B cell (primary cell): ENCODE results near the gene CD93. TPM values are rescaled to one million over a fixed set of nuclear protein-coding genes. Genes with fewer than 3 reads are reported as not detected.

Source experiments
- ATAC-seq: fragments of 200-7000 bp; cut with Tn5 transposase; one replicate; pipeline ENCODE4 v1.10.0; 2021; ENCODE audit warnings: low read depth, mild to moderate bottlenecking, moderate number of reproducible peaks, moderate library complexity
- CTCF ChIA-PET: fragments of 350-600 bp; sonication (Branson Sonifier 250); formaldehyde crosslinking; loops from one replicate; lab custom pipeline; 2021; ENCODE audit warnings: antibody characterized with exemption, inconsistent platforms; lab: Charles Lee
- POLR2A ChIA-PET: fragments of 350-600 bp; sonication (Branson Sonifier 250); formaldehyde crosslinking; loops from one replicate; lab custom pipeline; 2021; ENCODE audit warnings: antibody characterized with exemption; lab: Charles Lee
- DNase-seq: peaks from one replicate; pipeline ENCODE4 v3.0.0; 2013
- H2AFZ ChIP-seq: 2 replicates; pipeline ENCODE4 v1.6.1; 2012; ENCODE audit warnings: mild to moderate bottlenecking, low read depth, low read length; ENCODE audit not compliant: insufficient read depth, poor library complexity, severe bottlenecking
- H3K27ac ChIP-seq, 2 donors: 1 replicate in 1 of 2; 2 replicates in 1 of 2; pipeline ENCODE4 v1.5.1; 2012 to 2013; ENCODE audit warnings: low read length in 2 of 2, mild to moderate bottlenecking in 2 of 2, moderate library complexity in 1 of 2
- H3K27me3 ChIP-seq, 4 experiments: fragments of 200-600 bp in 1 of 4; sonication (generic) in 1 of 4; replicated peaks in 1 of 4; 1 replicate in 2 of 4; 2 replicates in 2 of 4; pipeline versions ENCODE4 v1.6.1 to v1.7.0; 2013 to 2016; ENCODE audit warnings: low read length in 3 of 4, mild to moderate bottlenecking in 2 of 4, mixed read lengths in 1 of 4, moderate library complexity in 1 of 4; ENCODE audit not compliant: insufficient read depth in 4 of 4, control insufficient read depth in 3 of 4; ENCODE audit errors: control extremely low read depth in 1 of 4
- H3K36me3 ChIP-seq, 2 experiments: replicated peaks in 1 of 2; 1 replicate in 1 of 2; 2 replicates in 1 of 2; pipeline versions ENCODE4 v1.6.1 to v1.7.1; 2013; ENCODE audit warnings: low read length in 1 of 2; ENCODE audit not compliant: insufficient read depth in 2 of 2, control insufficient read depth in 1 of 2; ENCODE audit errors: control extremely low read depth in 1 of 2, extremely low read depth in 1 of 2
- H3K4me1 ChIP-seq, 2 donors: fragments of 200-600 bp in 1 of 2; sonication (generic) in 1 of 2; 1 replicate in 1 of 2; 2 replicates in 1 of 2; pipeline versions ENCODE4 v1.5.1 to v1.6.1; 2013 to 2017; ENCODE audit warnings: low read length in 2 of 2; ENCODE audit not compliant: control insufficient read depth in 2 of 2, insufficient read depth in 2 of 2
- H3K4me2 ChIP-seq: replicated peaks from 2 replicates; pipeline ENCODE3; 2012; ENCODE audit warnings: mild to moderate bottlenecking, low read depth, low read length; ENCODE audit not compliant: poor library complexity, severe bottlenecking
- H3K4me3 ChIP-seq, 5 experiments: fragments of 200-600 bp in 1 of 5; sonication (generic) in 1 of 5; 1 replicate in 3 of 5; 2 replicates in 2 of 5; pipeline versions ENCODE4 v1.5.1 to v1.7.0; 2011 to 2016; ENCODE audit warnings: low read length in 4 of 5, mild to moderate bottlenecking in 4 of 5, low read depth in 2 of 5, control low read depth in 1 of 5, moderate library complexity in 1 of 5; ENCODE audit not compliant: insufficient read depth in 1 of 5; ENCODE audit errors: control extremely low read depth in 1 of 5, extremely low read depth in 1 of 5
- H3K79me2 ChIP-seq: fragments of 200-600 bp; sonication (generic); one replicate; pipeline ENCODE4 v1.6.0; 2016; ENCODE audit warnings: low read length; ENCODE audit not compliant: control insufficient read depth, insufficient read depth
- H3K9ac ChIP-seq: fragments of 200-600 bp; sonication (generic); 2 replicates; pipeline ENCODE4 v1.6.1; 2017; ENCODE audit warnings: mild to moderate bottlenecking, low read length, moderate library complexity
- H3K9me3 ChIP-seq, 3 donors: one replicate each; pipeline versions ENCODE4 v1.6.1 to v1.7.1; 2013; ENCODE audit warnings: low read length in 2 of 3; ENCODE audit not compliant: control insufficient read depth in 2 of 3, insufficient read depth in 1 of 3; ENCODE audit errors: control extremely low read depth in 1 of 3
- H4K20me1 ChIP-seq: 2 replicates; pipeline ENCODE4 v1.6.0; 2012; ENCODE audit warnings: mild to moderate bottlenecking, low read length; ENCODE audit not compliant: insufficient read depth, control insufficient read depth, poor library complexity, severe bottlenecking
- H3K27ac Mint-ChIP-seq: one replicate; pipeline ENCODE4 v1.8.0; 2021; ENCODE audit warnings: mixed read lengths
- H3K27me3 Mint-ChIP-seq: one replicate; pipeline ENCODE4 v1.8.0; 2021; ENCODE audit warnings: mixed read lengths
- H3K4me1 Mint-ChIP-seq: one replicate; pipeline ENCODE4 v1.8.0; 2021; ENCODE audit warnings: mixed read lengths
- H3K4me3 Mint-ChIP-seq: one replicate; pipeline ENCODE4 v1.8.0; 2021; ENCODE audit warnings: mixed read lengths
- H3K9me3 Mint-ChIP-seq: one replicate; pipeline ENCODE4 v1.8.0; 2022; ENCODE audit warnings: mixed read lengths; ENCODE audit not compliant: insufficient read depth
- EZH2 ChIP-seq: IDR thresholded peaks from 2 replicates; pipeline ENCODE4 v1.6.1; 2012; ENCODE audit warnings: borderline replicate concordance, low read depth, mild to moderate bottlenecking, moderate library complexity, low read length; ENCODE audit not compliant: insufficient read depth, poor library complexity, severe bottlenecking
- WGBS: methylation state at CpG from one replicate; pipeline ENCODE4 v1.1.5; 2013; ENCODE audit warnings: missing lambda C conversion rate; ENCODE audit not compliant: insufficient coverage; 5-methylcytosine and 5-hydroxymethylcytosine counted together
- intact Hi-C: fragments of 100-400 bp; cut with micrococcal nuclease; formaldehyde crosslinking; loops from one replicate; pipeline ENCODE4 v1.10.0; 2022
- polyA plus RNA-seq: library from polyadenylated mRNA; depleted of rRNA; stranded (reverse); fragments of >200 nt; gene quantifications from 2 replicates; pipeline ENCODE4 v1.2.3, GENCODE V29; 2012
- total RNA-seq, 2 donors: library from RNA; stranded (reverse); fragments of 120-200 nt in 1 of 2; gene quantifications; 1 replicate in 1 of 2; 2 replicates in 1 of 2; pipeline versions ENCODE4 v1.2.3 to v1.2.4, GENCODE V29; 2013 to 2022
- TF ChIP-seq, protein P1 (sequence below): fragments of 200-600 bp; IDR thresholded peaks from one replicate; pipeline ENCODE4 v1.8.0; 2022; ENCODE audit warnings: antibody characterized with exemption, mild to moderate bottlenecking

CD93 gene
- total and polyA plus RNA-seq, 2 donors (not counting 1 experiment from before 2014, with no cell fraction given): 0.12 to 0.51 TPM

DNA sequence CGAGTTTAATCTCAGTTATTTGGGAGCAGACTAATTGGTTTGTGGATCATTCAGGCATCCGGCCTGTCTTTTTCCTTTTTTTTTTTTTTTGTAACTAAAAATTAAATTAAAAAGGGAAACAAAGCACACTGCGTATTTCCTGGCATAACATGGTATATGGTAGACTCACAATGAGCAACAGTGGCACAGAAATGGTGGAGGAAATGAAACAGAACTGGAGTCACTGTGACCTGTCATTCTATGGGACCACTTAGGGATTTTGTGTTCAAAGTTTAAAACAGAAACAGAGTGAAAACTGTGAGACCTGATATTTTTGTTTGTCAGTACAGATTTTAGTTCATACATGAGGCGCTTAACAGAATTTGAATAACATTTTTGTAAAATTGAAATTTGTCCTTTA is 4.8 kb upstream of the CD93 start:
- Mint-ChIP-seq H3K27ac (no peak overlapping the region), H3K4me1 (no peaks in the 10 kb centered on the region), H3K4me3 (no peak overlapping the region), H3K9me3 (no peaks in the 10 kb centered on the region), H3K27me3 (no peaks in the 10 kb centered on the region)
- intact Hi-C loops: no loop called here
- CTCF ChIA-PET: no interaction called here
- WGBS: no CpG with 5 or more reads among the region's 4 CpGs
- H3K27me3 ChIP-seq: peaks cover 0 to 2% (median 0%) of the 10 kb centered on the region in 4 experiments
- H3K36me3 ChIP-seq: no peaks in the 10 kb centered on the region
- ATAC-seq (no peak), DNase-seq (no peak)
- H3K9ac ChIP-seq: no peak overlapping the region
- no peak for TF ChIP-seq EZH2
- TF ChIP-seq, protein P1, sequence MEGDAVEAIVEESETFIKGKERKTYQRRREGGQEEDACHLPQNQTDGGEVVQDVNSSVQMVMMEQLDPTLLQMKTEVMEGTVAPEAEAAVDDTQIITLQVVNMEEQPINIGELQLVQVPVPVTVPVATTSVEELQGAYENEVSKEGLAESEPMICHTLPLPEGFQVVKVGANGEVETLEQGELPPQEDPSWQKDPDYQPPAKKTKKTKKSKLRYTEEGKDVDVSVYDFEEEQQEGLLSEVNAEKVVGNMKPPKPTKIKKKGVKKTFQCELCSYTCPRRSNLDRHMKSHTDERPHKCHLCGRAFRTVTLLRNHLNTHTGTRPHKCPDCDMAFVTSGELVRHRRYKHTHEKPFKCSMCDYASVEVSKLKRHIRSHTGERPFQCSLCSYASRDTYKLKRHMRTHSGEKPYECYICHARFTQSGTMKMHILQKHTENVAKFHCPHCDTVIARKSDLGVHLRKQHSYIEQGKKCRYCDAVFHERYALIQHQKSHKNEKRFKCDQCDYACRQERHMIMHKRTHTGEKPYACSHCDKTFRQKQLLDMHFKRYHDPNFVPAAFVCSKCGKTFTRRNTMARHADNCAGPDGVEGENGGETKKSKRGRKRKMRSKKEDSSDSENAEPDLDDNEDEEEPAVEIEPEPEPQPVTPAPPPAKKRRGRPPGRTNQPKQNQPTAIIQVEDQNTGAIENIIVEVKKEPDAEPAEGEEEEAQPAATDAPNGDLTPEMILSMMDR: no peak
- no peak overlapping the region for H3K27ac ChIP-seq
- H2AFZ ChIP-seq: no peak overlapping the region
- no peak overlapping the region for H3K4me2 ChIP-seq
- no peaks in the 10 kb centered on the region for H3K79me2 ChIP-seq
- H3K4me3 ChIP-seq: no peak overlapping the region
- H3K9me3 ChIP-seq: peaks cover 0 to 5% (median 0%) of the 10 kb centered on the region in 3 donors
- H4K20me1 ChIP-seq: no peaks in the 10 kb centered on the region
- peaks cover 0 to 8% of the 10 kb centered on the region in 2 donors for H3K4me1 ChIP-seq
- POLR2A ChIA-PET: no interaction called here

DNA sequence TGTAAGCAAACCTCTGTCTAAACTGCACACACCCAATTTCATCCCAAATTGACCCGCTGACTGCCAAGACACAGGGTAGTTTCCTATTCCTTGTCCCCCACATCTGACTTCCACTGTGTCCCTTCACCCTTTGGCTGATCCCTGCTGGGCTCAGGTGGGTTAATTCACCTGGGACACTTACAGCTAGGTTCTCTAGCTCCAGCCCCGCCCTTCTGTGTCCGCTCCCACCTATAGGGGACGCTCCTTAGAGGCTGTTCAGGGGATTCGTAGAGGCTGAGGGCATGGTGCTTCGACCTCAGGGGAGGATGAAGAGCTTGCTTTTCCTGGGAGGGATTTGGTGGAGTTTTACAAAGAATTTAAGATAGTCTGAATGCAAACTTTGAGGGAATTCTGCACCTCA is 4.0 kb upstream of the CD93 start:
- ChIA-PET CTCF (no interaction called here), POLR2A (no interaction called here)
- Histone ChIP-seq H3K4me2 (no peak overlapping the region), H3K4me3 (no peak overlapping the region), H3K27me3 (peaks cover 0 to 2% (median 0%) of the 10 kb centered on the region in 4 experiments), H3K79me2 (no peaks in the 10 kb centered on the region), H3K4me1 (peaks cover 0 to 8% of the 10 kb centered on the region in 2 donors), H3K9me3 (peaks cover 0 to 5% (median 0%) of the 10 kb centered on the region in 3 donors), H3K36me3 (no peaks in the 10 kb centered on the region), H4K20me1 (no peaks in the 10 kb centered on the region), H3K9ac (no peak overlapping the region), H2AFZ (no peak overlapping the region), H3K27ac (no peak overlapping the region)
- no peaks in the 10 kb centered on the region for H3K4me1 Mint-ChIP-seq
- H3K9me3 Mint-ChIP-seq: no peaks in the 10 kb centered on the region
- no peak overlapping the region for H3K27ac Mint-ChIP-seq
- no peaks in the 10 kb centered on the region for H3K27me3 Mint-ChIP-seq
- H3K4me3 Mint-ChIP-seq: no peak overlapping the region
- no peak for TF ChIP-seq EZH2
- TF ChIP-seq, protein P1: no peak
- 100% methylated on average over 2 of the region's 6 CpGs for WGBS
- no peak for DNase-seq
- intact Hi-C loops: no loop called here
- ATAC-seq: no peak
